Progenitor cell of endocrine pancreas (in vitro differentiated cells): ENCODE data around the gene POLK. TPM values are rescaled to one million over a fixed set of nuclear protein-coding genes. Genes with fewer than 3 reads are reported as not detected.
A peak's percentile ranks its signal among the peaks of the same experiment; 100 is the strongest.

Experiments used
- DNase-seq: peaks from one replicate; pipeline ENCODE4 v3.0.0; 2021; ENCODE audit warnings: low spot score; ENCODE audit not compliant: unreplicated experiment
- H3K27ac Mint-ChIP-seq: 2 replicates; pipeline ENCODE4 v1.8.0; 2021; ENCODE audit warnings: mild to moderate bottlenecking, moderate library complexity, mixed read lengths
- H3K27me3 Mint-ChIP-seq: 2 replicates; pipeline ENCODE4 v1.8.0; 2021; ENCODE audit warnings: mixed read lengths
- H3K36me3 Mint-ChIP-seq: 2 replicates; pipeline ENCODE4 v1.8.0; 2022; ENCODE audit warnings: mixed read lengths; ENCODE audit not compliant: insufficient read depth
- H3K4me1 Mint-ChIP-seq: 2 replicates; pipeline ENCODE4 v1.8.0; 2021; ENCODE audit warnings: low read depth, mixed read lengths
- H3K4me3 Mint-ChIP-seq: 2 replicates; pipeline ENCODE4 v1.8.0; 2021; ENCODE audit warnings: low read depth, mild to moderate bottlenecking, moderate library complexity, mixed read lengths
- H3K9me3 Mint-ChIP-seq: 2 replicates; pipeline ENCODE4 v1.8.0; 2021; ENCODE audit warnings: low read depth, mixed read lengths
- total RNA-seq: library from RNA; stranded (reverse); gene quantifications from 2 replicates; pipeline ENCODE4 v1.2.1, GENCODE V29; 2021
- TF ChIP-seq, protein P1 (sequence below): fragments of 200-600 bp; sonication (generic); IDR thresholded peaks from one replicate; pipeline ENCODE4 v1.5.0; 2021; ENCODE audit warnings: antibody characterized with exemption, mild to moderate bottlenecking; ENCODE audit not compliant: unreplicated experiment

Gene POLK
- total RNA-seq, 1 donor from 2014 or later, result 20.2 TPM

- no peak for DNase-seq
- peaks cover 4% of the 10 kb centered on the region for H3K36me3 Mint-ChIP-seq
- H3K27me3 Mint-ChIP-seq, result no peaks in the 10 kb centered on the region
- peak overlapping the region; percentile 96 for H3K27ac Mint-ChIP-seq
- peaks cover 5% of the 10 kb centered on the region for H3K9me3 Mint-ChIP-seq
- TF ChIP-seq, protein P1, sequence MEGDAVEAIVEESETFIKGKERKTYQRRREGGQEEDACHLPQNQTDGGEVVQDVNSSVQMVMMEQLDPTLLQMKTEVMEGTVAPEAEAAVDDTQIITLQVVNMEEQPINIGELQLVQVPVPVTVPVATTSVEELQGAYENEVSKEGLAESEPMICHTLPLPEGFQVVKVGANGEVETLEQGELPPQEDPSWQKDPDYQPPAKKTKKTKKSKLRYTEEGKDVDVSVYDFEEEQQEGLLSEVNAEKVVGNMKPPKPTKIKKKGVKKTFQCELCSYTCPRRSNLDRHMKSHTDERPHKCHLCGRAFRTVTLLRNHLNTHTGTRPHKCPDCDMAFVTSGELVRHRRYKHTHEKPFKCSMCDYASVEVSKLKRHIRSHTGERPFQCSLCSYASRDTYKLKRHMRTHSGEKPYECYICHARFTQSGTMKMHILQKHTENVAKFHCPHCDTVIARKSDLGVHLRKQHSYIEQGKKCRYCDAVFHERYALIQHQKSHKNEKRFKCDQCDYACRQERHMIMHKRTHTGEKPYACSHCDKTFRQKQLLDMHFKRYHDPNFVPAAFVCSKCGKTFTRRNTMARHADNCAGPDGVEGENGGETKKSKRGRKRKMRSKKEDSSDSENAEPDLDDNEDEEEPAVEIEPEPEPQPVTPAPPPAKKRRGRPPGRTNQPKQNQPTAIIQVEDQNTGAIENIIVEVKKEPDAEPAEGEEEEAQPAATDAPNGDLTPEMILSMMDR, result no peak
- H3K4me3 Mint-ChIP-seq, result peak overlapping the region; percentile 95
- peaks cover 26% of the 10 kb centered on the region for H3K4me1 Mint-ChIP-seq
Measured at GRCh38 chr5:75512383-75513074, 838 bp downstream of the POLK start.

DNA sequence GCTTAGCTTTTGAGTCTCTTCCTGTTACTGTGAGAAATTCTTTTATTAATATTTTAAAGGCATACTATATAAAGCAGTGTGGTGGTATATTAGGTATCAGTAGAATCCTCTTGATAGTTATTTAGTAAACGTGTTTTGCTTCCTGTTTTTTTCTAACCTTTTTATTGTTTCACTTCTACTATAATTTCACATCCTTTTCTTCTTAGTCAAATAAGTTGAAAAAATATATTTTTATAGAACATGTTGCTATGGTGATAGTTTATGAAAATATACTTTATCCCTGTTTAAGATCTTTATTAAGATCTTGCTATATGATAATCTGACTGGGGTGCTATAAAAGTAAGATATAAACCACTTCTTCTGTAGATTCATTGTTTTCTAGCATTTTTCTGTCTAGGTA is 2.1 kb downstream of the POLK start:
- no peak for DNase-seq
- peaks cover 22% of the 10 kb centered on the region for H3K4me1 Mint-ChIP-seq
- H3K27me3 Mint-ChIP-seq, result no peaks in the 10 kb centered on the region
- H3K27ac Mint-ChIP-seq, result no peak overlapping the region
- H3K9me3 Mint-ChIP-seq, result peaks cover 4% of the 10 kb centered on the region
- H3K4me3 Mint-ChIP-seq, result no peak overlapping the region
- TF ChIP-seq, protein P1, result no peak
- H3K36me3 Mint-ChIP-seq, result peaks cover 6% of the 10 kb centered on the region

- Mint-ChIP-seq H3K4me1 (peaks cover 21% of the 10 kb centered on the region), H3K27ac (no peak overlapping the region), H3K36me3 (peaks cover 7% of the 10 kb centered on the region), H3K27me3 (no peaks in the 10 kb centered on the region), H3K9me3 (peaks cover 5% of the 10 kb centered on the region), H3K4me3 (no peak overlapping the region)
- TF ChIP-seq, protein P1, result no peak
- no peak for DNase-seq
Measured at GRCh38 chr5:75514323-75514722, 2.6 kb downstream of the POLK start.

DNA sequence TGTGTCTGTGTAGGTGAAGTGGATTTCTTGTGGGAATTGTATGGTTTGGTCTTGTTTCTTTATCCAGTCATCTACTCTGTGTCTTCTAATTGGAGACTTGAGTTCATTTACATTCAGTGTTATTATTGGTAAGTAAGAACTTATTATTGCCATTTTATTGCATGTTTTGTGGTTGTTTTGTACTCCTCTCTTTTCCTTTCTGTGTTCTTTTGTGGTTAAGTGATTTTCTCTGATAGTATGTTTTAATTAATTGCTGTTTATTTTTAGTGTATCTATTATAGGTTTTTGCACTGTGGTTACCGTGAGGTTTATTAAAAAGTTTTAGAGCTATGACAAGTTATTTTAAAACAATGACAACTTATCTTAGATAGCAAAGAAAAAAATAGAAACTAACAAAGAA is 8.1 kb downstream of the POLK start:
- DNase-seq, result no peak
- H3K4me3 Mint-ChIP-seq, result no peak overlapping the region
- peaks cover 5% of the 10 kb centered on the region for H3K4me1 Mint-ChIP-seq
- no peaks in the 10 kb centered on the region for H3K27me3 Mint-ChIP-seq
- TF ChIP-seq, protein P1, result no peak
- peaks cover 28% of the 10 kb centered on the region for H3K9me3 Mint-ChIP-seq
- no peak overlapping the region for H3K27ac Mint-ChIP-seq
- H3K36me3 Mint-ChIP-seq, result peaks cover 25% of the 10 kb centered on the region

GRCh38 chr5:75521195-75521594 is 9.5 kb downstream of the POLK start:
- Mint-ChIP-seq H3K4me1 (peaks cover 5% of the 10 kb centered on the region), H3K36me3 (peaks cover 25% of the 10 kb centered on the region), H3K27me3 (no peaks in the 10 kb centered on the region), H3K9me3 (peaks cover 28% of the 10 kb centered on the region), H3K27ac (no peak overlapping the region), H3K4me3 (no peak overlapping the region)
- DNase-seq, result no peak
- TF ChIP-seq, protein P1, result no peak
